K562 (cell line): Measurements from ENCODE around the gene SART3. TPM values are rescaled to one million over a fixed set of nuclear protein-coding genes. Genes with fewer than 3 reads are reported as not detected.

Experiments
- ADNP ChIP-seq: fragments of 200-800 bp; sonication (Bioruptor generic); IDR thresholded peaks from 2 replicates; pipeline ENCODE4 v1.6.1; 2016; ENCODE audit warnings: missing genetic modification characterization, missing compliant biosample characterization
- EWSR1 ChIP-seq: fragments of 450-650 bp; IDR thresholded peaks from 2 replicates; pipeline ENCODE4 v1.6.1; 2018; ENCODE audit warnings: borderline replicate concordance, mild to moderate bottlenecking, low read depth, moderate library complexity; ENCODE audit not compliant: partially characterized antibody
- HDAC2 ChIP-seq: fragments of 450-650 bp; IDR thresholded peaks from 2 replicates; pipeline ENCODE4 v1.6.1; 2016; ENCODE audit warnings: mild to moderate bottlenecking
- KLF10 ChIP-seq: fragments of 250-450 bp; sonication (Bioruptor Pico); IDR thresholded peaks from 2 replicates; pipeline ENCODE4 v1.6.1; 2021; ENCODE audit warnings: matching md5 sums
- NFRKB ChIP-seq: fragments of 450-650 bp; IDR thresholded peaks from 2 replicates; pipeline ENCODE4 v1.6.1; 2016; ENCODE audit warnings: low read depth
- ZNF121 ChIP-seq: sonication (generic); formaldehyde crosslinking; conservative IDR thresholded peaks from 2 replicates; pipeline ENCODE4 v1.8.0; 2022; ENCODE audit warnings: missing genetic modification reagents
- ZNF140 ChIP-seq: fragments of 250-450 bp; sonication (Bioruptor Pico); IDR thresholded peaks from 2 replicates; pipeline ENCODE4 v1.8.0; 2021; ENCODE audit warnings: moderate library complexity, mild to moderate bottlenecking, inconsistent platforms
- ZNF395 ChIP-seq: fragments of 200-800 bp; sonication (Bioruptor generic); IDR thresholded peaks from 2 replicates; pipeline ENCODE4 v1.6.1; 2017; ENCODE audit warnings: missing genetic modification characterization, missing compliant biosample characterization
- ZNF592 ChIP-seq: fragments of 450-650 bp; IDR thresholded peaks from 2 replicates; pipeline ENCODE4 v1.6.1; 2017; ENCODE audit warnings: antibody characterized with exemption, mild to moderate bottlenecking
- ZNF699 ChIP-seq: fragments of 250-450 bp; sonication (Bioruptor Pico); IDR thresholded peaks from 2 replicates; pipeline ENCODE4 v1.8.0; 2021; ENCODE audit warnings: mild to moderate bottlenecking, moderate library complexity; ENCODE audit not compliant: insufficient replicate concordance
- polyA plus RNA-seq, 8 experiments: library from polyadenylated mRNA; depleted of rRNA in 4 of 8; stranded (reverse) in 5 of 8; unstranded in 3 of 8; fragments of >200 nt; fragmentation: Nextera tagmentation in 2 of 8; fragmentation: Illumina TruSeq in 1 of 8; extraction: Ambion mirVana in 2 of 8; extraction: Trizol in 1 of 8; gene quantifications; 2 replicates each; pipeline versions ENCODE4 v1.2.1 to v1.2.3, GENCODE V29; 2011 to 2014; ENCODE audit warnings: inconsistent platforms in 1 of 8, missing spikeins in 1 of 8
- total RNA-seq, 7 experiments: library from RNA; depleted of rRNA in 6 of 7; stranded (reverse); fragments of >200 nt in 6 of 7; fragmentation: Illumina TruSeq in 2 of 7; extraction: Trizol in 2 of 7; gene quantifications; 2 replicates each; pipeline versions ENCODE4 v1.2.1 to v1.2.3, GENCODE V29; 2011 to 2021; ENCODE audit warnings: low replicate concordance in 1 of 7

SART3 gene
- total and polyA plus RNA-seq, 9 of the 15 experiments (the other 6 are each of a cell fraction or from before 2014, with no cell fraction given), result 8.9 to 167 (median 56.7) TPM

GRCh38 chr12:108592033-108592909 is 31.3 kb upstream of the SART3 start (continued):
- no peak for TF ChIP-seq KLF10 (CRISPR knock-in tag)
- TF ChIP-seq ZNF140 (CRISPR knock-in tag), result no peak
- TF ChIP-seq ZNF699 (CRISPR knock-in tag), result no peak
- no peak for TF ChIP-seq ZNF592
- 0 out of 2 replicates have a peak, but pooled peaks have one; percentile 23 for TF ChIP-seq HDAC2
- no peak for TF ChIP-seq NFRKB
- peak; percentile 69 for TF ChIP-seq ZNF121 (CRISPR knock-in tag)
- no peak for TF ChIP-seq EWSR1
- TF ChIP-seq ZNF395 (CRISPR knock-in tag), result no peak
- peak; percentile 88 for TF ChIP-seq ADNP
